SK-N-MC (cell line): Measurements from ENCODE around the gene B4GAT1.

Experiments
- EZH2 ChIP-seq: fragments of 200-600 bp; sonication (generic); IDR thresholded peaks from one replicate; pipeline ENCODE4 v1.6.1; 2017; ENCODE audit warnings: antibody characterized with exemption
- POLR2AphosphoS5 ChIP-seq: IDR thresholded peaks from 2 replicates; pipeline ENCODE4 v1.6.1; 2012; ENCODE audit warnings: mild to moderate bottlenecking, low read depth, low read length, borderline replicate concordance

DNA sequence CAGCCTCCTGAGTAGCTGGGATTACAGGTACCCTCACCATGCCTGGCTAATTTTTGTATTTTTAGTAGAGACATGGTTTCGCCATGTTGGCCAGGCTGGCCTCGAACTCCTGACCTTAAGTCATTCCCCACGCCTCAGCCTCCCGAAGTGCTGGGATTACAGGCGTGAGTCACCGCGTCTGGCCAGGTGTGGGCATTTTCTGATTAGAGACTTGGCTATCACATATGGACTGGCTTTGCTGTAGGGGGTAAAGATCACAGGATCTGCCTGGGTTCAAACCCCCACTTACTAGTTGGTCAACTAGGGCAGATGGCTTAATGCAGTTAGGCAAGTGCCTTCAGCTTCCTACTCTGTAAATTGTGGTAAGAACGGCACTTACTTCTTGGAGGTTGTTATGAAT is 37.1 kb downstream of the B4GAT1 start:
- TF ChIP-seq POLR2AphosphoS5 (no peak), EZH2 (no peak)
